ENCODE results near the gene GNPAT.

The GNPAT gene

DNA sequence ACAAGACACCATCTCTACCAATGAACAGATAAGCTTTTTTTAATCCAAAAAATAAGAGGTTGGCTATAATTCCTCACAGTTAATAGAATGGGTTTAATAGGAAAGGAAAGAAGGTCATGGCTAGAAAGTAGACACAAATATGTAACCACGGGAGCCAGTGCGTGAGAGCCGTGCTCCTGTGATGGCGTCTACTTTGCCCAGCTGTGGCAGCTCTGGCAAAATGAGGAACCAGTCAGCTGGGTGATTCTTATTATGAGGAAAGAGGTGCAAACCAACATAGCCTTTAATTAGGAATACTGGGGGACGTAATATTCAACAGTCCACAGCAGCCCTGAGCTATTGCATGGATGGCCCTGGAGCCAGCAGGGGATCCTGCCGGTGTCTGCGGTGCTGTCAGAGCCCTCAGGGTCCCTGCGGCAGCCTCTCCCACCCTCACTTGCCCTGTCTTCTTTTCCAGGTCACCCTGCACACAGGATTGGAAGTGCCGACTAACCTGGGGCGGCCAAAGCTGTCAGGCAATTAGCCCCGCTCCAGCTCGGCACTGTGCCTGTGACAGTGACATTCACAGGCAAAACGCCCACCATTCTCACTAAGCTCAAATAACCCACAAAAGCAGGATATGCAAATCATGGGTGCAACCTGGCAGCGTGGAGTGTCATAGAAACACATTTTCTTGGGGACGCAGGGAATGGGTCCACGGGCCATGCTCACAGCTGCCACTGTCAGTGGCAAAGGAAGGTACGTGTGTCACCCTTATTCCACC, 25.9 kb upstream of the GNPAT start:
- no peak for DNase-seq

DNA sequence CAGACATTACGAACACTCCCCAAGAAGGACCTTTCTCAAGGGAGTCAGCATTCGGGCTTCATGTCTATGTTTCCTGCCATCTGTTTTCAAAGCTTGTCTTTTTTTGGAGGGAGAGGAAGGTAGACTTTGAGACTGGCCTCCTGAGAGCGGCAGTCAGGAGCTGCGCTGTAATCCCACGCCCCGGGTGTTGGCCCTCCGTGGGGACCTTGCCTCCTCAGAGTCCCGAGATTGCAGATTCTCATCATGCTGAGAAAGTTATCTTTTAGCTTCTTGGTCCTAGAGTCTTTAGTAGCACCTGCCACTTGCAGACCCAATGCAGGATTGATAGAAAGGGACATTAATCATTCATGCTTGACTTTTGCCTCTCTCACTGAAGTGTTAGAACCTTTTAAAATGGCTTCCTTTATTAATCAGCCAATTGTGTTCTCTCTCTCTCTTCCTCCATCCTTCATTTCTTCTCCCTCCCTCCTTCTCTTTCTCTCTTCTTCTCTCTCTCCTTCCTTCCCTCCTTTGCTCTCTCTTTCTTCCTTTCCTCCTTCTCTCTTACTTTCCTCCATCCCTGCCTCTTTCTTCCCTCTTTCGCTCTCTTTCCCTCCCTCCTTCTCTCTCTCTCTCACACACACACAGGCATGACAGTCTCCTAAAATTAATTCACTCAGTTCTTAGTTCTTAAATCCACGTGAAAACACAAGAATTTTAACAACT, 25.2 kb upstream of the GNPAT start:
- DNase-seq: no peak

DNA sequence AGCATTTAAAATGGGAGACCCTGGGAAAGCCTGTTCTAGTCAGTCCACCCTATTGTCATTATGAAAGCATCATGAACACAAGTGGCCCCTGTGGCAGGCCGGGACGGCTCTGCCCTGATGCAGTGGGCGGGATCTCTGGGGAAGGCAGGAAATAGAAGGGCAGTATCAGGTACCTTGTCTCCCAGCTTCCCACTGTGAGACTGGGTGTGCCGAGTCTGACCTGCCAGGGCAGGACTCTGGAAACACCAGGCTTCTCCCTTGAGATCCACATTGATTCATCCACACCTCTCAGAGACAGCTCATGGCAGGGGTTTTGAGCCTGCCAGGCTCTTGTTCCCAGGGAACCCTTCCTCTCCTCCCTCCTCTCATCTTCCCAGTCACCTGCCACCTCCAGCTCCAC, 24.5 kb upstream of the GNPAT start:
- DNase-seq: no peak

DNA sequence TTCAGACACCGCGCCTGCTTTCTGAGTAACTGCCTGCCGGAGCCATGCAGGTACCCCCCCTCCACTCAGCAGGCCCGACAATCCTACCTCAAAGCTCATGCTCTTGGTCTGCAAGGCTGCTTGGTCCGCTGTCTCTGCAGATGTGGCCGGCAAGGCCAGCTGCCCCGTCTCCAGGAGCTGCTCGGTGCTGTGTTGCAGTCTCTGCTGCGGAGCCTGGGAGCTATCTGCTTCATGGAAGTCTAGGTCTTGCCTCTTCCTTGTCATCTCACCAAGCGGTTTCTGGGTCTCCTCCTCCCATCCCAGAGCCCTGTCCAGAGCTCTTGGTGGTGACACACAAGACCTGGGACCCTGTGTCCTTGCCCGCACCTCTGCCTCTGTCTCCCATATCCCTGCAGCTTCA, 24.0 kb upstream of the GNPAT start:
- no peak for DNase-seq

GRCh38 chr1:231218078-231218477, 22.9 kb upstream of the GNPAT start:
- no peak for DNase-seq

GRCh38 chr1:231219422-231220401, 21.3 kb upstream of the GNPAT start:
- no peak for DNase-seq

GRCh38 chr1:231220801-231221200, 20.2 kb upstream of the GNPAT start:
- DNase-seq: no peak

- DNase-seq: no peak
These were observed 14.9 kb upstream of the GNPAT start for GRCh38 chr1:231226156-231226555.

DNA sequence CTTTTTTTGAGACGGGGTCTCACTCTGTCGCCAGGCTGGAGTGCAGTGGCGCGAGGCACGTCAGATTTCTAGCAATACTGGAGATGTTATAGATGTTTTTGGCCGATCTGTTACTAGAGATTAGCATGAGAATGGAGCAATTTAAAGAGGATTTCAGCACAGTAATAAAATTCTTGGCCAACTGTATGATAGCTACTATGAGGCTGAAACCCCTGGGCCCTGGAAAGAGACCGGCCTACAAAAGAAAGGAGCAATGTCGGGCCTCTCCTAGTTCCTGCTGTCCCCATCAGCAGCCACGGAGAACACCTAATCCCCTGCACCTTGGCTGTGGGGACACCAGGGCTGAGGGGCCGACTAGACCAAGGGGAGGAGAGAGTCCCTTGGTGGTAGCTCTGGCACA, 9.5 kb upstream of the GNPAT start:
- no peak for DNase-seq

DNA sequence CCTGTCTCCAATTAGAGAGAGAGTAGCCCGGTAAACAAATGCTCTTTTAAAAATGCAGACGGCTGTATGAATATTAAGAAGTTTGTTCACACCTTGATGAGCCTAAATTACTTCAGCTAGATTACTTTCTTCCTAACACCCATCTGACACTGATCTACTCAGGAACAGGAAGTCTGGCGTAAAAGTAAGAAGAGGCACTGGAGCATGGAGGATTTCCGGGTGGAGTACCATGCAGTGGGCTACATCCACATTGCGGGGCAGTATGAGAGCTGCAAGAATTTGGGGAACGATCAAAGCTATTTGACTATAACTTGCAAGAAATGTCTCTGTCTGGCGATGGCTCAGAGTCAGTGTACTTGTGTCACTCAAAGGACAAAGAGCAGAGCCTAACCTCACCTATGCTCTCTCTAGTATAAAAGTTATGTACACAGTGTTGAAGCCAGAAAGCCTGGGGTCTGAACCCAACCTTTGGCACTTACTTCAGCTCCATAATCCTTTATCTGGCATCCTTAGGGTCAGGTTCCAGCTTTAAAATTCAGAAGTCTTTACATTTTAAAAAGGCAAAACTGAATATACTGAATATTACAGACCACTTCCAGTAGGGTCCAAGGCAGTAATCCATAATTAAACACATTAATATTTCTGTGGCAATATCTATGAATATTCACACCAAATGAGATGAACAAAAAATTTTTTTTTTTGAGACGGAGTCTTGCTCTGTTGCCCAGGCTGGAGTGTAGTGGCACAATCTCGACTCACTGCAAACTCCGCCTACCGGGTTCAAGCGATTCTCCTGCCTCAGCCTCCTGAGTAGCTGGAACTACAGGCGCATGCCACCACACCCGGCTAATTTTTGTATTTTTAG, 7.9 kb upstream of the GNPAT start:
- no peak for DNase-seq

GRCh38 chr1:231233735-231234417, 7.1 kb upstream of the GNPAT start:
- no peak for DNase-seq

GRCh38 chr1:231234506-231234905, 6.5 kb upstream of the GNPAT start:
- no peak for DNase-seq

DNA sequence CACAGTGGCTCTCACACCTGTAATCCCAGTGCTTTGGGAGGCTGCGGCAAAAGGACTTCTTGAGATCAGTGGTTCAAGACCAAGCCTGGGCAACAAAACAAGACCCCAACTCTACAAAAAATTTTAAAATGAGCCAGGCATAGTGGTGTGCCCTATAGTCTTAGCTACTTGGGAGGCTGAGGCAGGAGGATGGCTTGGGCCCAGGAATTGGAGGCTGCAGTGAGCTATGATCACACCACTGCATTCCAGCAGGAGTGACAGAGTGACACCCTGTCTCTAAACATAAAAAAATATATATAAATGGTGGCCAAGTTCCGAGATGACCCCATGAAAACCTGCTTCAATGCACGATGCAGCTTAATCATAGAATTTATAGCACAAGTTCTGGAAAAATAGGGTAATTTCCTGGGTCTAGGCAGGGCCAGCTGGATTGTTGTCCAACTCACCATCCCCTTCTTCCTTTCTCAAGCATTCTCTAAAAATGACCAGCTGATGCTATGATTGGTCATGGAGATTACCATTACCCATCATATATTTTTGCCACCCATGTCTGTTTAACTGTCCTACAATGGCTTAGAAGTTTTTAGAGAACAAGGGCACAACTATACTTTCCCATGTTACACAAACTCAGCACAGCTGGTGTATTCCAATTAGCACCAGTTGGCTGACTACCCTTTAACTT, 5.3 kb upstream of the GNPAT start:
- DNase-seq: no peak

GRCh38 chr1:231236208-231236591, 4.8 kb upstream of the GNPAT start:
- no peak for DNase-seq

DNA sequence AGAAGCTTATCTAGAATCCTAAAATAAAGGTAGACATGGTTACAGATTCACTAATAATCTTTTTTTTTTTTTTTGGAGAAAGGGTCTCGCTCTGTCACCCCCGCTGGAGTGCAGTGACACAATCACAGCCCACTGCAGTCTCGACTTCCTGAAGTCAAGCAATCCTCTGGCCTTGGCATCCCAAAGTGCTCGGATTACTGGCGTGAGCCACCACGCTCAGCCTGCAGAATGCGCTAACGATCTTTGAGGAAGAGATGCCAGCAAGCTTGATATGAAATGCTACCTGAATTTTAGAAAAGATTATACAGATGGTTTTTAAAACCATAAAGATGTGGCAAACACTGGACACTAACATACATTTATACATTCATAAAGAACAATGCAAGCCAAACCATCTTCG, 4.1 kb upstream of the GNPAT start:
- DNase-seq: no peak

- no peak for DNase-seq
These were observed 2.7 kb upstream of the GNPAT start for GRCh38 chr1:231238298-231238697.

DNA sequence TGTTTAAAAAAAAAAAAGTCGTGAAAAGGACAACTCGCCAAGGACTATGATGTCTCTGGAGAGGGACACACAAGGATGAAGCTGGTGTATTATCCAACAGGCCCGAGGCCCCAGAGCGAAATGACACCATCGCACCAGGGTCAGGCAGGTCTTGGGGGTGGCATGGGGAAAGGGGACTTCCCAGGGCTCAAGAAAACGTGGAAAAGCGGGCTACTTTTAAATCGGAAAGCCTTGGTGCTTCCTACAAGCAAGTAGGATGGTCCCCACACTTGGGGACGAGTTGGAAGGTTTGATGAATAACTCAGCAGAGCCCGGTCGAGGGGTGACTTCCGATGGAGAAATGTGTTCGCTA, 505 bp upstream of the GNPAT start:
- DNase-seq: no peak

DNA sequence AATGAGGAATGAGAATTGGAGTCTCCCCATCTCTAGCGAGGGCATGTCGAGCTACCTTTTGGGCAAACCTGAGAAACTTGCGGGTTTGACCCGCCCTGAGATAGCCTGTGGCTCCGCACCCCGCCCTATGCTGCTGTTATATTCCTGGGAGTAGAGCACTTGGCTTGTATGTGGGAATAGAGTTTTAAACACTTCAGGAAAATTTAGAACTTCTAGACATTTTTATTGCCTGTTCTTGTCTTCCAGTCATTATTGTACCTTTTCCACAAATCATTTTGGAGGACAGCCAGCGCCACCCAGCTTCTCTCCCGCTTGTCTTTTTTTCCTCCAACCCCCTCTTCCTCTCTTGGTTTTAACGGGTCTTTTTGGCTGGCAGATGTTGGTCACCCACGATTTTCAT, 738 bp downstream of the GNPAT start:
- no peak for DNase-seq

GRCh38 chr1:231242516-231243198, 1.6 kb downstream of the GNPAT start:
- DNase-seq: no peak

DNA sequence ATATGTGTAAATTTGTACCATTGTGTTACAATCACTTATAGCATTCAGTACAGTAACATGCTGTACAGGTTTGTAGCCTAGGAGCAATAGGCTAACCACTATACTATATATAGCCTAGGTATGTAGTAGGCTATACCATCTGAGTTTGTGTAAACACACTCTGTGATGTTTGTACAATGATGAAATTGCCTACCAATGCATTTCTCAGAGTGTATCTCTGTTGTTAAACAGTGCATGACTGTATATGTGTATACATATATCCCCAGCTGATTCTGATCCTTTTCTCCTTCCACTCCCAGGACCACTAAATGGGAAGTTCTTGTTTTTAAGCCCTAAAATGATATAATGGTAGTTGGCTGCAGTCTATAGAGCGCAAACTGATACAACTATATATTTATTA, 7.8 kb downstream of the GNPAT start:
- DNase-seq: no peak

GRCh38 chr1:231252336-231252735, 11.3 kb downstream of the GNPAT start:
- DNase-seq: no peak

All from right forelimb (tissue), 1 donor.